ENCODE data around the gene RAB40B. TPM values are rescaled to one million over a fixed set of nuclear protein-coding genes. Genes with fewer than 3 reads are reported as not detected.

Gene RAB40B
- total RNA-seq, 2 donors from 2014 or later, result 23.8 to 34.9 TPM

GRCh38 chr17:82665217-82665616 is 33.3 kb downstream of the RAB40B start:
- 90% methylated on average over 11 of the region's 11 CpGs for WGBS
- intact Hi-C loops (cut with DNase I), result loop anchor here (5.0 kb wide), 1 partner anchor 112 kb away; no protein-coding TSS in a partner anchor
- no peaks in the 10 kb centered on the region for H3K27me3 ChIP-seq (replicated peaks; ENCODE audit: insufficient read depth)
- H3K4me3 ChIP-seq, result no peak overlapping the region
- H3K9me3 ChIP-seq, result no peaks in the 10 kb centered on the region
- no peaks in the 10 kb centered on the region for H3K4me1 ChIP-seq (replicated peaks)
- H3K36me3 ChIP-seq, result no peaks in the 10 kb centered on the region
- no peak for DNase-seq (ENCODE audit: low spot score)
- no peak overlapping the region for H3K27ac ChIP-seq
- no peak for TF ChIP-seq POLR2A (IDR thresholded peaks at IDR 0.05)

- Histone ChIP-seq H3K4me1 (replicated peaks) (no peaks in the 10 kb centered on the region), H3K36me3 (no peaks in the 10 kb centered on the region), H3K9me3 (no peaks in the 10 kb centered on the region), H3K27ac (no peak overlapping the region), H3K27me3 (replicated peaks; ENCODE audit: insufficient read depth) (no peaks in the 10 kb centered on the region), H3K4me3 (no peak overlapping the region)
- 77% methylated on average over 22 of the region's 22 CpGs for WGBS
- TF ChIP-seq CTCF (IDR thresholded peaks at IDR 0.05) (no peak), POLR2AphosphoS5 (IDR thresholded peaks at IDR 0.05) (no peak), POLR2A (IDR thresholded peaks at IDR 0.05) (no peak)
- intact Hi-C loops (cut with DNase I), result loop anchor here (5.0 kb wide), 1 partner anchor 113 kb away; no protein-coding TSS in a partner anchor
- no peak for DNase-seq (ENCODE audit: low spot score)
Observed at GRCh38 chr17:82664701-82665182, 33.8 kb downstream of the RAB40B start.

- 92% methylated on average over 13 of the region's 17 CpGs for WGBS
- H3K4me3 ChIP-seq, result no peak overlapping the region
- no peaks in the 10 kb centered on the region for H3K27me3 ChIP-seq (replicated peaks; ENCODE audit: insufficient read depth)
- no peaks in the 10 kb centered on the region for H3K36me3 ChIP-seq
- no peak for DNase-seq (ENCODE audit: low spot score)
- no peak overlapping the region for H3K27ac ChIP-seq
- TF ChIP-seq POLR2AphosphoS5 (IDR thresholded peaks at IDR 0.05) (no peak), POLR2A (IDR thresholded peaks at IDR 0.05) (no peak), CTCF (IDR thresholded peaks at IDR 0.05) (no peak)
- intact Hi-C loops (cut with DNase I), result no loop called here
- H3K9me3 ChIP-seq, result no peaks in the 10 kb centered on the region
- no peaks in the 10 kb centered on the region for H3K4me1 ChIP-seq (replicated peaks)
Observed at GRCh38 chr17:82664276-82664575, 34.3 kb downstream of the RAB40B start.

- no peaks in the 10 kb centered on the region for H3K4me1 ChIP-seq (replicated peaks)
- no peak overlapping the region for H3K27ac ChIP-seq
- no peaks in the 10 kb centered on the region for H3K9me3 ChIP-seq
- TF ChIP-seq POLR2A (IDR thresholded peaks at IDR 0.05) (no peak), CTCF (IDR thresholded peaks at IDR 0.05) (no peak), POLR2AphosphoS5 (IDR thresholded peaks at IDR 0.05) (no peak)
- no peaks in the 10 kb centered on the region for H3K36me3 ChIP-seq
- 84% methylated on average over 22 of the region's 39 CpGs for WGBS
- intact Hi-C loops (cut with DNase I), result no loop called here
- H3K4me3 ChIP-seq, result no peak overlapping the region
- no peak for DNase-seq (ENCODE audit: low spot score)
- no peaks in the 10 kb centered on the region for H3K27me3 ChIP-seq (replicated peaks; ENCODE audit: insufficient read depth)
Observed at GRCh38 chr17:82663381-82664275, 34.9 kb downstream of the RAB40B start.

DNA sequence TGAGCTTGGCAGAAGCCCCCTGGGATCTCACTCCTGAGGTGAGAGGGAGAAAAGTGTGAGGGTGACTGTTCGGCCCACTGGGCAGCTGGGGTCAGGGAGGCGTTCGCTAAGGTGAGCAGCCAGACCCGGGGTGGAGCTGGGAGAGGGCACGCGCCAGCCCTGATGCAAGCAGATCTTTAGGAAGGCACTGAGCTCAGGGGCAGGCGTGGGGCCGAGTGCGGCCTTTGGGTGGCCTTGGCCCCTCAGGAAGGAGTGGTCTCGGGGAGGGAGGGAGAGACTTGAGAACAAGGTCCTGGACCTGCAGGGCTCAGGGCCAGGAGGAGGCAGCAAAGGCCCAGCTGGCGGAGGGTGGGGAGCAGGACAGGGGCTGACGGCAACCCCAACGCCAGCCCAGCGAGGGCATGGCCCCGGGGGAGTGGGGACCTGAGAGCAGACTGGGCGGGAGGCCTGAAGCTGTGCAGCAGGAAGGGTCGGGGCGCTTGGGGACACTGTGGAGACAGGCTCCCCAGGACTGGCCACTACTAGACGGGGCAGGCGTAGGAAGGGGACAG is 35.7 kb downstream of the RAB40B start:
- no peaks in the 10 kb centered on the region for H3K36me3 ChIP-seq
- H3K4me3 ChIP-seq, result no peak overlapping the region
- intact Hi-C loops (cut with DNase I), result no loop called here
- no peaks in the 10 kb centered on the region for H3K4me1 ChIP-seq (replicated peaks)
- H3K27ac ChIP-seq, result no peak overlapping the region
- H3K27me3 ChIP-seq (replicated peaks; ENCODE audit: insufficient read depth), result no peaks in the 10 kb centered on the region
- DNase-seq (ENCODE audit: low spot score), result no peak
- TF ChIP-seq CTCF (IDR thresholded peaks at IDR 0.05) (no peak), POLR2AphosphoS5 (IDR thresholded peaks at IDR 0.05) (no peak), POLR2A (IDR thresholded peaks at IDR 0.05) (no peak)
- no peaks in the 10 kb centered on the region for H3K9me3 ChIP-seq
- WGBS, result 86% methylated on average over 20 of the region's 20 CpGs

Data from prostate gland (tissue), 2 donors.